Measurements from ENCODE around the gene THADA. TPM values are rescaled to one million over a fixed set of nuclear protein-coding genes. Genes with fewer than 3 reads are reported as not detected.

THADA gene
- total RNA-seq, 1 donor from 2014 or later, result 38.0 TPM

DNA sequence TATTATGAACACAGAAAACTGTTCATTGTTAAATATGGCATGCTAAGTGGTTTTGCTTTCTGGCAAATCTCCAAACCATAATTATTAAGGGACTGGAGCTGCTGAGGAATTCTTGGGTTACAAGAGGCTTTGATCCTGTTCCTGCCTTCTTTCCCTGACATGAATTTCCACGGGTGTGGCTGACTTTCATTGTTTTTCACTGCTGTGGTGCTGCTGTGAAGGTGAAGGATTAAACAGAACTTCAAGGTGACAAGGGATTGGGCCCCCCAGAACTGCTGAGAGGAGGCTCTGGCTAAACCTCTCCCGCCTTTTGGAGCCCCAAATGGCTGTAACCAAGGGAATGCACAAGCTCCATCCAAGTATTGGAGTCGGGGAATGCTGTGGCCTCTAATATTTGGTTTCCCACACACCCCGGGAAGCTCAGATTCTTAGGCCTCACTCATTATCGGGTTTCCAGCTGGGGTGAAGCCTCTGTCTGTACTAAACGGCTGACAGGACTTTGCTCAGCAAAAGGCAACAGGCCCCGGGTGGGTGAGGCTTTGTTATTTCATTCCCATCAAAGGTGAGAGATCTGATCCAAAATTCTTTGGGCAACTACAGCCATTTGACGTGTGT is 340.4 kb downstream of the THADA start:
- DNase-seq (ENCODE audit: low spot score), result no peak

DNA sequence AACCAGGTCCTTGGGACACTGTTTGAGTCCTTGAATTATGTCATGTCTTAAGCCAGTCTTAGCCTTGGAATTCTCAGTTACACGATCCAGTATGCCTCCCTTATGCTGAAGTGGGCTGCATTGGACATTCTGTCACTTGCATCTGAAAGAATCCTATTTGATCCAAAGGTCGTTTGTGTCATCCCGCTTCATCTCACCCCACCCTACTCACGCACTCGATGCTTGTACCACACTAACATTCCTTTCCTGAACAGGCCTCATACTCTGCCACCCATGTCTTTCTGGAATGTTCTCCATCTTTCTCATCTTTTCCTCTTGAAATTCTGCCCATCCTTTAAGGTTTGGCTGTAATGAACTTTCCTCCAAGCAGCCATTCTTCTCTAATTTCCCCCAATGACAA is 341.5 kb downstream of the THADA start:
- DNase-seq (ENCODE audit: low spot score), result no peak

DNA sequence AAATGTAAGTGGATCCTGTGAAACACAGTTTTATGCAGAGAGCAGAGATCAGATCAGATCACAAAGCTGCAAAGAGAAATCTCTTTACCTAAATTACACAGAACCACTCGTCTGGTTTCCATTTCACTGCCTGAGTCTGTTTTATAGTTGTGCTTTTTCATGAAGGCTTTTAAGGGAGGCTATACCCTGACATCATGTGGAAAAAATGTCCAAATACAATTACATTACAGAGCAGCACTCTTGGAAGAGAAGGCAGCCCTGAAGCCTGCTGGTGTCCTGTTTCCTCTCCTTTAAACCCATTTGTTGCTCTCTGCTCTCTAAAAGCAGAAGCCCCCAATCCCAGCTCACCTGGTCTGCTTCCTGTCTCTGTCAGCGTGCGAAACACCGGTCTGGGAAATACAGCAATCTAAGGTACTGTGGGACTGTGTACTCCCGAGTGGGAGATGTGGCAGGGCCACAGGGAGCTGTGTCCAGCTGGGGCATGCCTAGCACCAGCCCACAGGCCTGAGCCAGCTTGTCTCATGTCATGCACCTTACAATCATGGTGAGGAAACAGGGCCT is 344.6 kb downstream of the THADA start:
- no peak for DNase-seq (ENCODE audit: low spot score)

DNA sequence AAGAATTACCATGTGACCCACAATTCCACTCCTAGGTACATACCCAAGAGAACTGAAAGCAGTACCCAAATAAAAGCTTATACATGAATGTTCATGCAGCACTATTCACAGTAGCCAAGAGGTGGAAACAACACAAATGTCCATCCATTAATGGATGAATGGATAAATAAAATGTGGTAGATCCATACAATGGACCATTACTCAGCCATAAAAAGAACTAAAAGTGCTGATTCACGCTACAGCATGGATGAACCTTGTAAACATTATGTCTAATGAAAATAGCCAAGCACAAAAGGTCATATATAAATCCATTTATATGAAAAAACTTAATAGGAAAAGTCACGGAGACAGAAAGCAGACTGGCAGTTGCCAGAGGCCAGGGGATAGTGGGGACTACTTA is 345.8 kb downstream of the THADA start:
- no peak for DNase-seq (ENCODE audit: low spot score)

GRCh38 chr2:43248621-43249020 is 347.2 kb downstream of the THADA start:
- DNase-seq (ENCODE audit: low spot score), result no peak

DNA sequence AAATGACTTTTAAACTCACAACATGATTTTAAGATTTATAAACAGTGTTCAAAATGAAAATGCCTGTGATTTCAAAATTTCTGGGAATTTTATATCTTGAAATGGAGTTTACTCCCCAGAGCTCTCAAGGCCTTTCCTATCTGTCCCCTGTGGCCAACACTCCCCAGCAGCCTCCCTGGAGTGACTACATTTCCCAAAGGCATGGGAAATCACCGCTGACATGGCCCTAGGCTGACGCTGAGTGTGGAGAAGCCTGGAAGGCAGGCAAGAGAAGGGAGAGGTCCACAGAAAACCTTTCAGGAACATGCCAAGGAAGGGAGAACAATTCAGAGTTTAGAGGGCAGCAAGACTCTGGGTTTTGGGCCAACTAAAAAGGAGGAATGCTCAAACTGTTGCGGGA is 349.2 kb downstream of the THADA start:
- DNase-seq (ENCODE audit: low spot score), result no peak

DNA sequence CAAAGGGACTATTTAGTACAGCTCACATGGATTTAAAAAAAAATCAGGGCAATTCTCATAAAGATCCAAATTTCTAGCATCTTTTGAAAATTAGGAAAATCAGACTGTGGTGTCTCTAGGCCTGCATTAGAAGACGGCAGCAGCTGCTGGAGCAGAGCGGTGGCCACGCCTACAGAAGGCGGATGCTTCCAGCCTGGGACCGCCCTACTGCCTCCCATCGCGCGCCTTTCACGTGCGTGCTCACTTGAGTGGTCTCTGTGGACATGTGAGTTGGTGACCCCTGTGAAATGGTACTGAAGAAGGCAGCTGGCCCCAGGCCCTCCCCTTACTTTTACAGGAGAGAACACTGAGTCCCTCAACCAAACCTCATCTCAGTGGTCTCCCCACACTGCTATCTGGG is 354.3 kb downstream of the THADA start:
- no peak for DNase-seq (ENCODE audit: low spot score)

- DNase-seq (ENCODE audit: low spot score), result no peak
These were observed 355.1 kb downstream of the THADA start for GRCh38 chr2:43240766-43241150.

DNA sequence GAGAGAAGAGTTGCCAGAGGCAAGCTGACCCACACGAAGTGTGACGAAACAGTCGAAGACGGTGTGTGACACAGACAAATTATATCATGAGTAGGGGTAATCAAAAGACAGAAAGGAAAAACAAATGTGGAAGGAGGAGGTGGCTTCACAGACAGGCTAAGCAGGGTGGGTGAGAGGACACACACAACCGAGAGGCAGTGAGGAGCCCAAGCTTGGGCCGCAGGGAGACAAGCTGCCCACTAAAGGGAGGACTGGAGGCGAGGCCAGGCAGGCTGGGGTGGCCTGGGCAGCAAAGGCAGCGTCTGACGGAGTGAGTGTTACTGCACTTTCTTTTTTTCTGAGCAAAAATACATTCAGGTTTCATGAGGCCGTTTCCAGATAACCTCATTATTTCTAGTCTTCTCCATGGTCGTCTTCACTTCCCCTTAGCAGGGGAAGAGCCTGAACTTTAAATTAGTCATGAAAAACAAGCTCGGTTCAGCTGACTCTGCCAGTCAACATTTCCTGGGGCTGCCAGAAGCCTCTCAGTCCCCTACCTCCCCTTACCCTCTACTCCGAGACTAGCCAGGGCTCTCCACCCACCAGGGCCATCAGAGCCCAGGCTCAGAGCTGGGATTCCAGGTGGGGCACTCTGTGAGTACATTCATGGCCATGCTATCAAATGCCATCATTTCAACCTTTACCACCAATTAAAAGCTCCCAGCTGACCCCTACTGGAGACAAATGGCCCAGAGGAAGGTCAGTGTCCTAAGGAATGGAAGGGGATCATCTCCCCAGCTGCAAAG is 355.7 kb downstream of the THADA start:
- no peak for DNase-seq (ENCODE audit: low spot score)

- DNase-seq (ENCODE audit: low spot score), result no peak
These were observed 357.0 kb downstream of the THADA start for GRCh38 chr2:43238813-43239212.

DNA sequence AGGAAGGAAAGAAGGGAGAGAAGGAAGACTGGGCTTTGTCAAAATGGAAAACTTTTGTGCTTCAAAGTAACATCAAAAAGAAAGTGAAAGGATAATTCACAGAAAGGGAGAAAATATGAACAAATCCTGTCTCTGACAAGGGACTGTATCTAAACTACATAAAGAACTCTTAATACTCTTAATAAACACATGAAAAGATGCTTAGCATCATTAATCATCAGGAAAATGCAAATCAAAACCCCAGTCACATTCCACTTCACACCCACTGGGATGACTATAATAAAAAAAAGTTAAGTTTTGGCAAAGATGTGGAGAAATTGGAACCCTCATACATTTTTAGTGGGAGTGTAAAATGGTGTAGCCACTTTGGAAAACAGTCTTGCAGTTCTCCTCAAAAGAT is 357.7 kb downstream of the THADA start:
- no peak for DNase-seq (ENCODE audit: low spot score)

GRCh38 chr2:43233218-43234212 is 362.3 kb downstream of the THADA start:
- no peak for DNase-seq (ENCODE audit: low spot score)

GRCh38 chr2:43230951-43231827 is 364.6 kb downstream of the THADA start:
- DNase-seq (ENCODE audit: low spot score), result no peak

- no peak for DNase-seq (ENCODE audit: low spot score)
These were observed 365.4 kb downstream of the THADA start for GRCh38 chr2:43230351-43230885.

DNA sequence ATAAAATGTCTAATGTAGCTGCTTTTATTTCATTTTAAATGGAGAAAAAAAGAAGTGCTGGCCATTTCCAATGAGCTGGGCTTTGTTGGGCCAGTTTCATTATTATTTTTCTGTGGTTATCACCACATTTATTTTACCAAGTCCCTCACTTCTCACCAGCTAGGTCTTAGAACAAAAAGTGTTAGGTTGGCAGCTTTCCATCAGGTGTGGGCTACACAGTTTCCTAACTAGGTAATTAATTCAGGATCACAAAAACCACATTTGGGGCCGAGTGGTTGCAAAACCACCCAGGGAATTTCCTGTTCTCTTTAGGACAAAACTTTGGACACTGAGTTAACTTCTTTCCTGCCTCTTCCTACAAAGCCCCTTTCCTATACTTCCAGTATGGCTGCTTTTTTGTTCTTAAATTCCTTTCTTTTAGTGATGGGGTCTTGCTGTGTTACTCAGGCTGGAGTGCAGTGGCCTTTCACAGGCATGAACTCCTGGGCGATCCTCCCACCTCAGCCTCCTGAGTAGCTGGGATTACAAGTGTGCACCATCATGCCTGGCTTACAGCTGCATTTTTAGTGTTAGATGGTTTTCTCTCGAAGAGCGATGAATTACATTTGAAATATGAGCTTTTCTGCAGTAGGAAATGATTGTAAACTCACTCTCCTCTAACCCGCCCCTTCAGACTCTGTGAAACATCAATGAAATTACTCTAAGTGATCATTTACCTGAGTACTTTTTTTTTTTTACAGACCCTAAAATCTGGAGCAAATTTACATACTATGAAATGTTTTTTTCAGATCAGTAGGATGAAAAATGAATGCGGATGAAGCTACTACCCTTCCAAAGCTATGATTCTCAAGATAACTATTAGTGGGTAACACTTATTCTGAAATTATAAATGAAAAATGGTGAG is 366.8 kb downstream of the THADA start:
- no peak for DNase-seq (ENCODE audit: low spot score)

DNA sequence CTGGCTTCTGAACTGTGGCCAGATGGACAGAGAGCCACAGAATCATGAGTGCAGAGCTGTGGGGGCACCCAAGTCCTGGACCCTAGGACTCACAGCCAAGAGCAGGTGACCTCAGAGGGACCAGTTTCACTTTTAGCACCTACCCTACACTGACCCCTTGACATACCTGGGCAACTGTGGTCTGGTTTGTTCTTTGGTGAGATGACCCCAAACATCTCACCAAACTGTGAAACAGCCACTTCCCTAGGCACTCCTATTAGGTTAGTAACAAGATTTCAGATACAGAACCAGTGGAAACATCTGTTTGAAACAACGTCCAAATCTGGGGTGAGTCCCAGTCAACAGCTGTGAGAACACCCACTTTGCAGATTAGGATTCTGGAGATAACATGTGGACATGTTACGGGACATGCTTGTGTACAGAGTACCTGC is 367.5 kb downstream of the THADA start:
- DNase-seq (ENCODE audit: low spot score), result no peak

DNA sequence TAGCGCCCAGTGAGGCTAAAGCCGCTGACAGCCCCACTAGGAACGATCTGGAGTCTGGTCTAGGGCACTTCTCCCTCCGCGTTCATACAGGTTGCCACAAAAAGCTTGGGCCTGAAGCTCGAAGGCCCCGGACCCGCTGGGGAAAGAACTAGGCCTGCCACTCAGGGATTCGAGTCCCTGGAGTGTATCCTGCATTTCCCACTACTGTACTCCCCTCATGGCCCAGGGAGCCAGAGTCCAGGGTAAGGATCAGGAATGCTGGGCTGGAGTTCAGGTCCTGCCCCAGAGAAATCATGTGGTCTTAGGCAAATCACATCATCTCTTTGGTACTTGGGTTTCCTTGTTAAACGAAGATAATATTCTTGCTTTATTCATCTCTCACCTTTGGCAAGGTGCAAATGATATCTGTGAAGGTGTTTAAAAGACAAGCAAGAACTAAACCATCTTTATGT is 368.0 kb downstream of the THADA start:
- DNase-seq (ENCODE audit: low spot score), result no peak

GRCh38 chr2:43226955-43227829 is 368.6 kb downstream of the THADA start:
- DNase-seq (ENCODE audit: low spot score), result peak; percentile 98
